HG03378 (cell line): ENCODE data around the gene NXNL1.
"Not testable (repeated sequence)": the region's sequence is repeated elsewhere in the genome, so short reads cannot be mapped to it uniquely, and the experiment has no call there.

ENCODE experiments used
- ATAC-seq: cut with Tn5 transposase; IDR thresholded peaks from one replicate; pipeline ENCODE4 v1.9.1; 2021; ENCODE audit warnings: mild to moderate bottlenecking, moderate library complexity; ENCODE audit not compliant: unreplicated experiment

Gene NXNL1

DNA sequence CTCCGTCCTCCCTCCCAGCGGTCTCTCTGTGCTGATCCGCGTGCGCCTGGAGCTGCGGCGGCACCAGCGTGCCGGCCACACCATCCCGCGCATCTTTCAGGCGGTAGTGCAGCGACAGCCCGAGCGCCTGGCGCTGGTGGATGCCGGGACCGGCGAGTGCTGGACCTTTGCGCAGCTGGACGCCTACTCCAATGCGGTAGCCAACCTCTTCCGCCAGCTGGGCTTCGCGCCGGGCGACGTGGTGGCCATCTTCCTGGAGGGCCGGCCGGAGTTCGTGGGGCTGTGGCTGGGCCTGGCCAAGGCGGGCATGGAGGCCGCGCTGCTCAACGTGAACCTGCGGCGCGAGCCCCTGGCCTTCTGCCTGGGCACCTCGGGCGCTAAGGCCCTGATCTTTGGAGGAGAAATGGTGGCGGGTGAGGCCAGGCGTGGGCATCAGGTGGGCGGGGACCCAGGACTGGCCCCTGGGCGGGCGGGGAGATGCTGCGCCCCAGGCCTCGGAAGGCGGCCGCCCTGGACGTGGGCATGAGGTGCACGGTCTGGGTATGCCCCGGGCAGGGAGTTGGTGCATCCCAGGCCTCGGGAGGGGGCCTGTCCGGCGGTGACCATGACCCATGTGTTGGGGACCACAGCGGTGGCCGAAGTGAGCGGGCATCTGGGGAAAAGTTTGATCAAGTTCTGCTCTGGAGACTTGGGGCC is 26.0 kb upstream of the NXNL1 start:
- no peak for ATAC-seq

DNA sequence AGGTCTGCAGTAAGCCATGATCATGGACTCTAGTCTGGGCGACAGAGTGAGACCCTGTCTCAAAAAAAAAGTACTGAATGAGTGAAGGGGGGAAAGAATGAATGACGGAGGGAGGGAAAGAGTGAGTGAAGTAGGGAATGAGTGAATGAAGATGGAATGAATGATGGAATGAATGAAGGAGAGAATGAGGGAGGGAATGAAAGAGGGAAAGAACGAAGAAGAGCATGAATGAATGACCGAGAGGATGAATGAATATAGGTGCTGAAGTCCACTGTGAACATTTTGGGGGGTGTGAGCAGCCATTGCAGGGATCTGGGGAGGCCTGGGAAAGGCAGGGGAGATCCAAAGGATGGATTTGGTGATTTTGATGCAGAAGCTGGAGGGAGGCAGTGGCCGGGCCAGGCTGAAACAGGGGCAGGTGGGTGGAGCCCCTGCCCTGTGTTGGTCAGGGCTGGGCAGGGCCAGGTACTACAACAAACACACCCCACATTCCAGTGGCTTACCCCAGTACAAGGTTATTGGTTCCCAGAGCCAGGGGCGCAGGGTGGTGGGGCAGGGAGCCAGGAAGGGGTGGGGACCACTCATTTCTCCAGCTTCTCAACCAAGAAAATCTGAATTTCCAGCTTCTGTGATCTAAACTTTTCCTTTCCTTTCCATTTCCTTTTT is 23.9 kb upstream of the NXNL1 start:
- ATAC-seq, result no peak

DNA sequence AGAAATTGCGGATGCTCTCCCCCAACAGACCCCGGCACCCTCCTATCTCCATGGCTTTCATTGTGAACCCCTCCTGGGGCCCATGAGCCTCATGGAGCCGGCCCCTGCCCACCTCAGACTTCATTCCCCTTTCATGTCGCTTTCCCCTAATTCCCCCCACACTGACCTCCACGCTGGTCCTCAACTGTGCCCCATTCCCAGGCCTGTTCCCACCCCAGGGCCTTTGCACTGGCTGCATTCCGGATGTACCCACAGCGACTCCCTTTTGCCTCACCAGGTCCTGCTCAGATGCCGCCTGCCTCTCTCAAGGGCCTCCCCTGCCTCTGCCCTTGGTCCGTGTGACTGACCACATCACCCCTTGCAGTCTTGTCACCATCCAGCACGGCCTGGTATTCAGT is 22.9 kb upstream of the NXNL1 start:
- ATAC-seq, result no peak

- no peak for ATAC-seq
These were observed 22.3 kb upstream of the NXNL1 start for GRCh38 chr19:17482877-17483604.

DNA sequence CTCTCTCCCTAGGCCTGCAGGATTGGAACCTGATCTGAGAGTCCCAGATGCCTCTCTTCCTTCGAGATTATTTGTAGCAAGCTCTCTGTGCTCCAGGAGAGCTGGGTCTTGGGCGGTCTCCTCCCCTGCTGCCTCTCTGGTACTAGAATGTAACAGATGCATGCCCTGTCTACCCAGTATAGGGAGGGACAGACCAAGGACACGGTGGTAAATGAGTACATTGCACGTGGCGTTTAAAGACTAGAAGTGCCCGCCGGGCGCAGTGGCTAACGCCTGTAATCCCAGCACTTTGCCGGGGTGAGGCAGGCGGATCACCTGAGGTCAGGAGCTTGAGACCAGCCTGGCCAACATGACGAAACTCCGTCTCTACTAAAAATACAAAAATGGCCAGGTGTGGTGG is 21.3 kb upstream of the NXNL1 start:
- no peak for ATAC-seq

DNA sequence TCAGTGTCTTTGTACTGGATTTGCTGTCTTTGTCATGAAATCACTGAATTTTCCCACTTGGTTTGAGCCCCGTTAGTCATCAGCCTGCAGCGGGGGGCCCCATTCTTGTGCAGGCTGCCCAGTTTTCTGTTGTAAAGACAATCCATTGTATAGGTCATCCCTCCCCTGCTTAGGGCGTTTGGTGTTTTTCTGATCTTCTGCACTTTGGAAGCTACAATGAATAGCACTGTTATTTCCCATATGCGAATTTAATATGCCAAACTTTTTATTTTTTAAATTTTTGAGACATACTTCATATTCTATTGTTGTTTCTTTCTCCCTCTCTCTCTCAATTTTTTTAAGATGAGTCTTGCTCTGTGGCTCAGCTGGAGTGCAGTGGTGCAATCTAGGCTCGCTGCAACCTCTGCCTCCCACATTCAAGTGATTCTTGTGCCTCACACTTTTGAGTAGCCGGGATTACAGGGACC is 18.6 kb upstream of the NXNL1 start:
- ATAC-seq, result no peak

DNA sequence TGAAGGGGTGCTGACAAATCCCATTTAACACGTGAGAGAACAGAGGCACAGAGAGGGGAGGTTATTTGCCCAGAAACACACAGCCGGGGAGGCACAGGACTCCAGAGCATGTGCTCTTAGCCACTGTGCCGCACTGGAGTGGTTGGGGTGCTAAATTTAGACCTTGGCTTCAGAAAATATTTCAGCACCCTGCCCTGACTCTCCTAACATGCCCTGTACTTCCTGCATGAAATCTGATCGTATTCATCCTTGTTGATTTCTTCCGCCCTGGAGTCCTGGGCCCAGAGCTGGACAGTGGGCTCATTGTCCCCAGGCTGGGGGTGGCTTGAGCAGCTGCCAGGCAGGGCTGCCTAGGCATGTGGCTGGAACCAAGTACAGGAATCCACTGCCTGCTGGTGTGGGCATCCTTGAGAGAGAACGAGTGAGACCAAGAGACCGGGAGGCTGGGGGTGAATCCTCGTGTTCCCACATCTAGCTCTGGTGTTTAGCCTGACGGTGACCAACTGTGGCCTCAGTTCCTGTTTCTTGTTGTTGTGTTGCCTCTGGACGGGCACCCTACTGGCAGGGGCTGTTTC is 14.9 kb upstream of the NXNL1 start:
- no peak for ATAC-seq

- ATAC-seq, result not testable (repeated sequence)
These were observed 14.3 kb upstream of the NXNL1 start for GRCh38 chr19:17475011-17475540.

- ATAC-seq, result no peak
These were observed 12.3 kb upstream of the NXNL1 start for GRCh38 chr19:17473041-17473440.

DNA sequence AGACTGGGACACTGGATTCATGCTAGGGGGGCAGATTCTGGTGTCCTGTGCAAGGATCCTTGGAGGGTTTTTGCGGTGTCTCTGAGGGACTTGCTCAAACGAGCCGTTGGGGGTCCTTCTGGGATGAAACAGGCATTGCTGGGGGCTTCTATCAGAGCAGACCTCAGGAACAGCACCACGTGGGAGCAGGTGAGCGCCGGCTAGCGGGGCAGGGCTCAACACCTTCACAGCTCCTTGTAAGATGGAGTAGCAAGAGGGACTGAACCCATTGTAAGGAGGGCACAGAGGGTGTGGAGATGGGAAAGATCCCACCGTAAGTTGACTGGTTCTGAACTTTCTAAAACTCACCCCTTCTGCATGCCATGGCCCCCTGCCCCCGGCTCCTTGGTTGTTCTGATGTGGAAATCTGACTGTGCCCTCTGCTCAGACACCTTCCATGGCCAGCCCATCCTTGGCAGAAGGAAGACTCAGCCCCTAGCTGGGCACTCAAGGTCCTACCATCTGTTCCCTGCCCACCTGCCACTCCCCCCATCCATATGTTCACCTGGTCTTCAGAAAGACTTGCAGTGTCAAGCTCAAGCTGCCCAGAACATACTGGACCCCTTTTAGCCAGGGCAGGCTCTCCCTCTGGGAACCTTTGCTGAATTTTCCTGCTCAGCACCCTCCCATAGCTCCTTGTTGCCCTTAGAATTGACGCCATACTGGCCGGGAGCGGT is 10.8 kb upstream of the NXNL1 start:
- no peak for ATAC-seq

- ATAC-seq, result peak; percentile 67
These were observed 9.5 kb upstream of the NXNL1 start, which contains the start of gene SLC27A1 for GRCh38 chr19:17470068-17470841. Gene SLC27A1, plus strand, starts transcription at chr19:17470524. Its CDS starts 17 bp downstream, at chr19:17470541.

DNA sequence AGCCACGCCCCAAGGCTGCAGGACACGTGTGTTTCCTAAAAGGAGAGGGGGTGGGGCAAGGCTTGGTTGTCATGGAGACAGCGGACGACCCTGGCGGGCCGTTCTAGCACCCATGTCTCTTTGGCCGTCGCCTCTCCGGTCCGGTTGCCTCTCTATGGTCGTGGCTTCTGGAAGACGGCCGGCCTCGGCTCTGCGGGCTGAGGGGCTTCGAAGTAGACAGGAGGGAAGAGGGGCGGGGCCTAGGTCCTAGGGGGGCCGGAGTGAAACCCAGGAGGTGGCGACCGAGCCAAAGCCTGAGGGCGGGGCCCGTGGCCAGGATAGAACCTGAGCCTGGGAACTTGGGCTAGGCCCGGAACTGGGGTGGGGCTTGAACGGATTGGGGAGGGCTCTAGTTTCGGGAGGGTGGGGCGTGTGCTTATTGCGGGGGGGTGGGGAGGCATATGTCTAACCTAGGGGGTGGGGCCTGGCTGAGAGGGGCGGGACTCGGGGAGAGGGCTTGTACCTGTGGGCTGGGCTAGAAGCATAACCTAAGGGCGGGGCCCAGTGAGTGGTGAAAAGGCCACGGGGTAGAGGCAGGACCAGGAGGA is 8.8 kb upstream of the NXNL1 start:
- peak; percentile 30 for ATAC-seq

DNA sequence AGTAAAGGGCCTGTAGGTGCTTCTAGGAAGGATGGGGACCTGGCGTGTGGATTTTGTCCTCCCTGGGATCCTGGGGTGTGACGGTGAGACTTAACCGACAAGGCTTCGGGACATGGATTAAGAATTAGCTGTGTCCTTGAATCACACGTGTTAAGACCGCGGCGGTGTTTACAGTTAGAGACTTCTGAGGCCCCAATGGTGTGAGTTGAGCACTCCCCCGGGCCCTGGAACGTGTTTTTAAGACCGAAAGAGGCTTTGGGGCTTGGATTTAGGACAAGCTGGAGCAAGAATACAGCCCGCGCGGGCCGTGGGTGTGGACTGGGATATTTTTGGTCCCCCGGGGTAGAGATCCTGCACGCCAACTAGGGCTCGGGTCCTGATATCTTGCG is 8.4 kb upstream of the NXNL1 start:
- no peak for ATAC-seq

GRCh38 chr19:17468302-17469091 is 7.8 kb upstream of the NXNL1 start:
- no peak for ATAC-seq

DNA sequence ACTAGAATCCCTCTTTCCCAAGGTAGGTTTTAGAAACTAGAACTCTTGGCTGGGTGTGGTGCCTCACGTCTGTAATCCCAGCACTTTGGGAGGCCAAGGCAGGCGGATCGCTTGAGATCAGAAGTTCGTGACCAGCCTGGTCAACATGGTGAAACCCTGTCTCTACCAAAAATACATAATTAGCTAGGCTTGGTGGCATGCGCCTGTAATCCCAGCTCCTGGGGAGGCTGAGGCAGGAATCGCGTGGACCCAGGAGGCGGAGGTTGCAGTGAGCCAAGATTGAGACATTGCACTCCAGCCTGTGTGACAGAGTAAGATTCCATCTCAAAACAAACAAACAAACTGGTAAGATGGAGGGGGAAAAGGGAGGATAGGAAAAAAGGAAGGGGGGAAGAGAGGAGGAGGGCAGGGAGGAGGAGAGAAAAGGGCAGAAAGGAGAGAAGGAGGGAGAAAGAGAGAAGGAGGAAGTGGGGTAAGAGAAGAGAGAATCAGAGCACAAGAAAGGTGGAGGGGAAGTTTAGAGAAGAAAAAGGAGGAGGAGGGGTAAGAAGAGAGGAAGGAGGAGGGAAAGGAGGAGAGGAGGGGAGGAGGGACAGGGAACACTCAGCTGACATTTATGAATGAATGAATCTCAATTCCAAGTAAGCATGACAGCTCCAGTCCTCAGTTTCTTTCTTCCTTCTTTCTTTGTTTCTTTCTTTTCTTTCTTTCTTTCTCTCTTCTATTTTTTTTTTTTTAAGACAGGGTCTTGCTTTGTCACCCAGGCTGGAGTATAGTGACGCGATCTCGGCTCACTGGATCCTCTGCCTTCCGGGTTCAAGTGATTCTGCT is 7.0 kb upstream of the NXNL1 start:
- ATAC-seq, result no peak

GRCh38 chr19:17466487-17466850 is 5.7 kb upstream of the NXNL1 start:
- ATAC-seq, result no peak

- ATAC-seq, result no peak
These were observed 1.8 kb downstream of the NXNL1 start for GRCh38 chr19:17458970-17459369.

GRCh38 chr19:17457616-17458015 is 3.1 kb downstream of the NXNL1 start:
- no peak for ATAC-seq
